H9 (cell line): ENCODE results near the gene TRMT44. TPM values are rescaled to one million over a fixed set of nuclear protein-coding genes. Genes with fewer than 3 reads are reported as not detected.

ENCODE experiments used
- DNase-seq: peaks from one replicate; pipeline ENCODE4 v3.0.0-alpha.2; 2017
- H2AFZ ChIP-seq: one replicate; pipeline ENCODE4 v1.6.1; 2013; ENCODE audit warnings: mild to moderate bottlenecking, low read length, control low read depth, moderate library complexity
- H2AK5ac ChIP-seq: 2 replicates; pipeline ENCODE4 v1.6.1; 2013; ENCODE audit warnings: low read length, control low read depth, mixed read lengths; ENCODE audit not compliant: insufficient read length
- H2BK120ac ChIP-seq: one replicate; pipeline ENCODE4 v1.6.1; 2013; ENCODE audit warnings: low read depth, mild to moderate bottlenecking, low read length, control low read depth, inconsistent platforms; ENCODE audit not compliant: poor library complexity, severe bottlenecking
- H2BK12ac ChIP-seq: 2 replicates; pipeline ENCODE4 v1.6.1; 2013; ENCODE audit warnings: low read length, control low read depth, mixed read lengths, low read depth; ENCODE audit not compliant: insufficient read length
- H2BK15ac ChIP-seq: 2 replicates; pipeline ENCODE4 v1.6.1; 2013; ENCODE audit warnings: low read depth, low read length, control low read depth
- H2BK20ac ChIP-seq: one replicate; pipeline ENCODE4 v1.6.1; 2013; ENCODE audit warnings: low read depth, mild to moderate bottlenecking, low read length, control low read depth, inconsistent platforms; ENCODE audit not compliant: poor library complexity, severe bottlenecking
- H2BK5ac ChIP-seq: 2 replicates; pipeline ENCODE4 v1.6.1; 2013; ENCODE audit warnings: low read length, control low read depth, mixed read lengths; ENCODE audit not compliant: insufficient read length
- H3K14ac ChIP-seq: 2 replicates; pipeline ENCODE4 v1.6.1; 2013; ENCODE audit warnings: low read length, control low read depth; ENCODE audit not compliant: insufficient read depth
- H3K18ac ChIP-seq: 2 replicates; pipeline ENCODE4 v1.6.1; 2013; ENCODE audit warnings: low read depth, mild to moderate bottlenecking, mixed read lengths, low read length, control low read depth; ENCODE audit not compliant: insufficient read length
- H3K23ac ChIP-seq: 2 replicates; pipeline ENCODE4 v1.6.1; 2013; ENCODE audit warnings: low read length, control low read depth, mixed read lengths, low read depth; ENCODE audit not compliant: insufficient read length
- H3K23me2 ChIP-seq: 2 replicates; pipeline ENCODE4 v1.6.1; 2013; ENCODE audit warnings: low read depth, mild to moderate bottlenecking, mixed read lengths, low read length, control low read depth; ENCODE audit not compliant: insufficient read length, poor library complexity, severe bottlenecking
- H3K27ac ChIP-seq: 2 replicates; pipeline ENCODE4 v1.5.1; 2013; ENCODE audit warnings: low read length, control low read depth, mixed read lengths, low read depth; ENCODE audit not compliant: insufficient read length
- H3K27me3 ChIP-seq: 2 replicates; pipeline ENCODE4 v1.6.1; 2013; ENCODE audit warnings: low read length, control low read depth, inconsistent platforms; ENCODE audit not compliant: insufficient read depth
- H3K4ac ChIP-seq: 2 replicates; pipeline ENCODE4 v1.6.1; 2013; ENCODE audit warnings: low read depth, mild to moderate bottlenecking, control low read depth, inconsistent platforms, low read length, moderate library complexity
- H3K4me1 ChIP-seq: 2 replicates; pipeline ENCODE4 v1.6.1; 2013; ENCODE audit warnings: low read length, control low read depth, inconsistent platforms; ENCODE audit not compliant: insufficient read depth
- H3K4me2 ChIP-seq: 2 replicates; pipeline ENCODE4 v1.6.1; 2013; ENCODE audit warnings: low read length, control low read depth, mixed read lengths; ENCODE audit not compliant: insufficient read length, insufficient read depth
- H3K56ac ChIP-seq: 2 replicates; pipeline ENCODE4 v1.6.1; 2013; ENCODE audit warnings: low read depth, mild to moderate bottlenecking, mixed read lengths, low read length, control low read depth; ENCODE audit not compliant: insufficient read length
- H3K79me1 ChIP-seq: 2 replicates; pipeline ENCODE4 v1.6.1; 2013; ENCODE audit warnings: low read depth, mild to moderate bottlenecking, moderate library complexity, low read length, control low read depth, inconsistent platforms; ENCODE audit not compliant: insufficient read depth, poor library complexity, severe bottlenecking
- H3K79me2 ChIP-seq: 2 replicates; pipeline ENCODE4 v1.6.1; 2013; ENCODE audit warnings: low read length, control low read depth, inconsistent platforms; ENCODE audit not compliant: insufficient read depth
- H3K9ac ChIP-seq: 2 replicates; pipeline ENCODE4 v1.6.1; 2013; ENCODE audit warnings: low read length, control low read depth, mixed read lengths; ENCODE audit not compliant: insufficient read length; ENCODE audit errors: extremely low read depth
- H3K9me3 ChIP-seq: one replicate; pipeline ENCODE4 v1.6.1; 2013; ENCODE audit warnings: low read depth, low read length, inconsistent platforms; ENCODE audit not compliant: control insufficient read depth
- H3T11ph ChIP-seq: one replicate; pipeline ENCODE4 v1.6.1; 2013; ENCODE audit warnings: mild to moderate bottlenecking, low read length, control low read depth, inconsistent platforms
- H4K20me1 ChIP-seq: one replicate; pipeline ENCODE4 v1.6.1; 2013; ENCODE audit not compliant: control insufficient read depth, insufficient read length, insufficient read depth
- H4K5ac ChIP-seq: 2 replicates; pipeline ENCODE4 v1.6.1; 2013; ENCODE audit warnings: low read depth, mild to moderate bottlenecking, mixed read lengths, low read length, control low read depth; ENCODE audit not compliant: insufficient read length
- H4K8ac ChIP-seq: replicated peaks from 2 replicates; pipeline ENCODE4 v1.6.1; 2013; ENCODE audit warnings: low read length, control low read depth, mixed read lengths, low read depth; ENCODE audit not compliant: insufficient read length
- H4K91ac ChIP-seq: 2 replicates; pipeline ENCODE4 v1.6.1; 2013; ENCODE audit warnings: low read depth, mild to moderate bottlenecking, moderate library complexity, mixed read lengths, low read length, control low read depth; ENCODE audit not compliant: insufficient read length
- H3K27ac Mint-ChIP-seq, 3 experiments: 2 replicates in 2 of 3; 3 replicates in 1 of 3; pipeline ENCODE4 v1.8.0; 2020 to 2021; ENCODE audit warnings: mixed read lengths in 3 of 3, mild to moderate bottlenecking in 1 of 3, moderate library complexity in 1 of 3
- H3K27me3 Mint-ChIP-seq: 2 replicates; pipeline ENCODE4 v1.8.0; 2021; ENCODE audit warnings: low read depth, mild to moderate bottlenecking, moderate library complexity, mixed read lengths
- H3K36me3 Mint-ChIP-seq, 3 experiments: 2 replicates in 2 of 3; 3 replicates in 1 of 3; pipeline ENCODE4 v1.8.0; 2020 to 2021; ENCODE audit warnings: low read depth in 3 of 3, mixed read lengths in 3 of 3; ENCODE audit not compliant: insufficient read depth in 1 of 3
- H3K4me1 Mint-ChIP-seq, 2 experiments: 2 replicates each; pipeline ENCODE4 v1.8.0; 2020; ENCODE audit warnings: mixed read lengths in 2 of 2
- H3K4me3 Mint-ChIP-seq, 2 experiments: 2 replicates in 1 of 2; 3 replicates in 1 of 2; pipeline ENCODE4 v1.8.0; 2020 to 2021; ENCODE audit warnings: mild to moderate bottlenecking in 2 of 2, mixed read lengths in 2 of 2, moderate library complexity in 1 of 2
- H3K9me3 Mint-ChIP-seq, 2 experiments: 2 replicates in 1 of 2; 3 replicates in 1 of 2; pipeline ENCODE4 v1.8.0; 2020; ENCODE audit warnings: mild to moderate bottlenecking in 2 of 2, mixed read lengths in 2 of 2, moderate library complexity in 1 of 2
- CTCF ChIP-seq: fragments of 200-600 bp; sonication (generic); conservative IDR thresholded peaks from 3 replicates; pipeline ENCODE4 v1.8.0; 2021; ENCODE audit warnings: antibody characterized with exemption, mild to moderate bottlenecking
- WGBS: extraction: QIAGEN DNeasy Blood & Tissue Kit; methylation state at CpG from one replicate; pipeline ENCODE4 v1.1.7; 2013; ENCODE audit warnings: missing lambda C conversion rate, low lambda C conversion rate, mixed read lengths; ENCODE audit not compliant: insufficient read length; ENCODE audit errors: extremely low coverage; 5-methylcytosine and 5-hydroxymethylcytosine counted together
- total RNA-seq: library from RNA; stranded (reverse); gene quantifications from 2 replicates; pipeline ENCODE4 v1.2.1, GENCODE V29; 2021

TRMT44 gene
- total RNA-seq, 1 experiment from 2014 or later, result 22.8 TPM

GRCh38 chr4:8477095-8477635 lies 36.6 kb downstream of the TRMT44 start:
- Mint-ChIP-seq H3K27ac (no peak overlapping the region), H3K4me3 (no peak overlapping the region), H3K4me1 (peaks cover 32 to 34% of the 10 kb centered on the region in 2 experiments), H3K9me3 (no peaks in the 10 kb centered on the region), H3K27me3 (no peaks in the 10 kb centered on the region), H3K36me3 (peaks cover 6 to 23% (median 22%) of the 10 kb centered on the region in 3 experiments; a peak in 6 of 7 replicates)
- Histone ChIP-seq H3K9ac (no peak overlapping the region), H2AK5ac (no peak overlapping the region), H3K18ac (no peak overlapping the region), H3K4me2 (no peak overlapping the region), H3K23ac (no peak overlapping the region), H2BK5ac (no peak overlapping the region), H2BK20ac (no peak overlapping the region), H3K4me1 (no peaks in the 10 kb centered on the region), H3K27me3 (no peaks in the 10 kb centered on the region), H4K91ac (no peak overlapping the region), H3K56ac (no peak overlapping the region), H3K79me1 (no peaks in the 10 kb centered on the region), H4K8ac (no peak overlapping the region), H2BK120ac (no peak overlapping the region), H2BK15ac (no peak overlapping the region), H3T11ph (no peak overlapping the region), H2AFZ (no peak overlapping the region), H3K9me3 (no peaks in the 10 kb centered on the region), H3K79me2 (no peaks in the 10 kb centered on the region), H4K20me1 (no peaks in the 10 kb centered on the region), H3K27ac (no peak overlapping the region), H3K4ac (no peak overlapping the region), H2BK12ac (no peak overlapping the region), H3K23me2 (no peaks in the 10 kb centered on the region), H3K14ac (no peak overlapping the region), H4K5ac (no peak overlapping the region)
- DNase-seq, result no peak
- TF ChIP-seq CTCF, result no peak
- WGBS, result no CpG with 5 or more reads among the region's 16 CpGs
